GM19238 (cell line): ENCODE results near the gene SLIT2.

Experiments used
- DNase-seq: peaks from one replicate; pipeline ENCODE4 v3.0.0; 2011; ENCODE audit warnings: low spot score; ENCODE audit not compliant: insufficient read length

SLIT2 gene

GRCh38 chr4:20299515-20299914 is 47.8 kb downstream of the SLIT2 start:
- DNase-seq: no peak

- no peak for DNase-seq
Measured at GRCh38 chr4:20301161-20301560, 49.5 kb downstream of the SLIT2 start.
